Progenitor cell of endocrine pancreas (in vitro differentiated cells): ENCODE results near the gene GSG1L2. TPM values are rescaled to one million over a fixed set of nuclear protein-coding genes. Genes with fewer than 3 reads are reported as not detected.

ENCODE experiments used
- DNase-seq: peaks from one replicate; pipeline ENCODE4 v3.0.0; 2021; ENCODE audit warnings: low spot score; ENCODE audit not compliant: unreplicated experiment
- H3K27ac Mint-ChIP-seq: 2 replicates; pipeline ENCODE4 v1.8.0; 2021; ENCODE audit warnings: mild to moderate bottlenecking, moderate library complexity, mixed read lengths
- H3K27me3 Mint-ChIP-seq: 2 replicates; pipeline ENCODE4 v1.8.0; 2021; ENCODE audit warnings: mixed read lengths
- H3K36me3 Mint-ChIP-seq: 2 replicates; pipeline ENCODE4 v1.8.0; 2022; ENCODE audit warnings: mixed read lengths; ENCODE audit not compliant: insufficient read depth
- H3K4me1 Mint-ChIP-seq: 2 replicates; pipeline ENCODE4 v1.8.0; 2021; ENCODE audit warnings: low read depth, mixed read lengths
- H3K4me3 Mint-ChIP-seq: 2 replicates; pipeline ENCODE4 v1.8.0; 2021; ENCODE audit warnings: low read depth, mild to moderate bottlenecking, moderate library complexity, mixed read lengths
- H3K9me3 Mint-ChIP-seq: 2 replicates; pipeline ENCODE4 v1.8.0; 2021; ENCODE audit warnings: low read depth, mixed read lengths
- total RNA-seq: library from RNA; stranded (reverse); gene quantifications from 2 replicates; pipeline ENCODE4 v1.2.1, GENCODE V29; 2021
- TF ChIP-seq, protein P1 (sequence below): fragments of 200-600 bp; sonication (generic); IDR thresholded peaks from one replicate; pipeline ENCODE4 v1.5.0; 2021; ENCODE audit warnings: antibody characterized with exemption, mild to moderate bottlenecking; ENCODE audit not compliant: unreplicated experiment

The GSG1L2 gene
- total RNA-seq, 1 donor from 2014 or later: not detected

DNA sequence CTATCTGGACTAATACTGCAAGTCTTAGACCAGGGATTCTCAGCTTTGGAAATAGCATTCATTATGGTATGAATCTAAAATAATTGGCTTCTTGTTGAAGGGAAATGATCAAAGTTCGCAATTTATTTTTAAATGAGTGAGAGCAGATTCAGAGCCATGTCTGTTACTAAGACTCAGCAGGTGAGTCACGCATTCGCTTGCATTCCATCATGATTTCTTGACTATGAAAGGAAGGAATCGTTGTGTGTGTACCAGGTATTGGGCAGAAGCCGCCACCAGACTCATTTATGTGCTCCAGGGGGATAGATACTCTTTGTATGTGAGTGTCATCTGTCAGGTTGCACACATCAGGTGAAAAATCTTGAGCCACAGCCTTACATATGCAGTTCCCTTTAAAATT, 10.8 kb downstream of the GSG1L2 start:
- no peak for DNase-seq
- peaks cover 71% of the 10 kb centered on the region for H3K27me3 Mint-ChIP-seq

DNA sequence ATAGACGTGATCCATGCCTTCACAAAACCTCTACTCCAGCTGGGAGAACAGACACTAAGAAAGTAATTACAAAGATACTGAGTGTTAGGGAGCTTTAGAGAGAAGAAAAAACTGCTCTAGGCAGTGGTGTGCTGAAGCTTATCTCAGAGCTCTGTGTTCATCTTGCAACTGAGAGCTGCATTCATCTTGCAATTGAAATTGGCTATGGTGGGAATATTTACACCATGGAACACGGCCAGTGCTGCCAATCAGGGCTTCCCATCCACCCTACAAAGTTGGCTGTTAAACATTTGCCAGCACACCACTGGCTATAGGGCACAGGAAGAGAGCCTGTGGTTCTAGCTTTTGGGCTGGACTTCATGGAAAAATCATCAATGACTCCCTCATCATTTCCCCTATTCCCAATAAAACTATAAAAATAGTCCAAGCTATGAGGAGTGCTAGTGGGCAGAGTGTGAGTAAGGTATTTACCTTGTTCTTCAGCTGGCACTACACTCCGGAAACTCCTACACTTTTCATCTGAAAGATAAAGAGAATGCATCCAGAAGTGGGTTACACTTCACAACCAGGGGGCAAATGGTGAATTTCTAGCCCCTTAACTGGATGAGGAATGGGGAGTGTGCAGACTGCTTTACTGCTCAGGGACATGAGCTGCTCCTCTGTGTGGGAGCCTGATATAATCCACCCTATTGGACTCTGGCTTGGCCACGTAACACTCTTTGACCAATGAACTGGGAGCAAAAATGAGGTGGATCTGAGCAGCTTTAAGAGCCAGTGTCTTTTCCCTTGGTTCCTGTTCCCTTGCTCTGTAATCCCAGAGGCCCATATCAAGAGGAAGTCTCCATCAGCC, 11.6 kb downstream of the GSG1L2 start:
- H3K27ac Mint-ChIP-seq: no peak overlapping the region
- H3K4me3 Mint-ChIP-seq: no peak overlapping the region
- H3K9me3 Mint-ChIP-seq: peaks cover 2% of the 10 kb centered on the region
- H3K27me3 Mint-ChIP-seq: peaks cover 67% of the 10 kb centered on the region
- DNase-seq: no peak
- H3K36me3 Mint-ChIP-seq: no peaks in the 10 kb centered on the region
- TF ChIP-seq, protein P1, sequence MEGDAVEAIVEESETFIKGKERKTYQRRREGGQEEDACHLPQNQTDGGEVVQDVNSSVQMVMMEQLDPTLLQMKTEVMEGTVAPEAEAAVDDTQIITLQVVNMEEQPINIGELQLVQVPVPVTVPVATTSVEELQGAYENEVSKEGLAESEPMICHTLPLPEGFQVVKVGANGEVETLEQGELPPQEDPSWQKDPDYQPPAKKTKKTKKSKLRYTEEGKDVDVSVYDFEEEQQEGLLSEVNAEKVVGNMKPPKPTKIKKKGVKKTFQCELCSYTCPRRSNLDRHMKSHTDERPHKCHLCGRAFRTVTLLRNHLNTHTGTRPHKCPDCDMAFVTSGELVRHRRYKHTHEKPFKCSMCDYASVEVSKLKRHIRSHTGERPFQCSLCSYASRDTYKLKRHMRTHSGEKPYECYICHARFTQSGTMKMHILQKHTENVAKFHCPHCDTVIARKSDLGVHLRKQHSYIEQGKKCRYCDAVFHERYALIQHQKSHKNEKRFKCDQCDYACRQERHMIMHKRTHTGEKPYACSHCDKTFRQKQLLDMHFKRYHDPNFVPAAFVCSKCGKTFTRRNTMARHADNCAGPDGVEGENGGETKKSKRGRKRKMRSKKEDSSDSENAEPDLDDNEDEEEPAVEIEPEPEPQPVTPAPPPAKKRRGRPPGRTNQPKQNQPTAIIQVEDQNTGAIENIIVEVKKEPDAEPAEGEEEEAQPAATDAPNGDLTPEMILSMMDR: no peak
- no peaks in the 10 kb centered on the region for H3K4me1 Mint-ChIP-seq

More for the DNA sequence above, 10.8 kb downstream of the GSG1L2 start:
- TF ChIP-seq, protein P1: no peak
- Mint-ChIP-seq H3K36me3 (no peaks in the 10 kb centered on the region), H3K9me3 (peaks cover 2% of the 10 kb centered on the region), H3K27ac (no peak overlapping the region), H3K4me3 (no peak overlapping the region), H3K4me1 (no peaks in the 10 kb centered on the region)

DNA sequence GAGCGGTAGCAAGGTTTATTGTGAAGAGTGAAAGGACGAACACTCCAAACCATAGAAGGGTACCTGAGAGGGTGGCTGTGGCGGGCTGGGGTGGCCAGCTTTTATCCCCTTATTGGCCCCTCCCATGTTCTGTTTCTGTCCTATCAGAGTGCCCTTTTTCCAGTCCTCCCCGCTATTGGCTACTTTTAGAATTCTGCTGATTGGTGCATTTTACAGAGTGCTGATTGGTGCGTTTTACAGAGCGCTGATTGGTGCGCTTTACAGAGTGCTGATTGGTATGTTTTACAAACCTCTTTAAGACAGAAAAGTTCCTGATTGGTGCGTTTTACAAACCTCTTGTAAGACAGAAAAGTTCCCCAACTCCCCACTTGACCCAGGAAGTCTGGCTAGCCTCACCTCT, 12.5 kb downstream of the GSG1L2 start:
- H3K27me3 Mint-ChIP-seq: peaks cover 64% of the 10 kb centered on the region
- H3K36me3 Mint-ChIP-seq: no peaks in the 10 kb centered on the region
- H3K4me1 Mint-ChIP-seq: no peaks in the 10 kb centered on the region
- H3K4me3 Mint-ChIP-seq: no peak overlapping the region
- H3K9me3 Mint-ChIP-seq: peaks cover 2% of the 10 kb centered on the region
- TF ChIP-seq, protein P1: no peak
- no peak overlapping the region for H3K27ac Mint-ChIP-seq
- no peak for DNase-seq

DNA sequence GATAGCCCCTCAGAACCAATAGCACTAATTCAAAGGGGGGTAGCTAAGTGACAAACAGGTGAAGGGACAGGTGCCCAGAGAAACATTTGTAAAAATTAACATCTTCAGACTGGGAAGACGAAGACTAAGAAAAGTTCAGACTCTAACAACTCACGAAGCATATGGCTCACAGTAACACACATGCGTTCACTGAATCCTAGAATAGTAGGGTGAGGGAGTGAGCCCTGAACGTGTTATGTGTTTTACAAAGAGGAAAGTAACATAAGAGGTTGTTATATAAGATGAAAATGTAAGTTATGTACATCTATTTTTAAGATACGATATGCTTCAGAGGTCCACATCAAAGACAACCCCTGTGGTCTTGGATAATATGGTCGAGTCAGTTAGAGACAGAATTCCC, 15.2 kb downstream of the GSG1L2 start:
- no peak overlapping the region for H3K27ac Mint-ChIP-seq
- H3K9me3 Mint-ChIP-seq: peaks cover 2% of the 10 kb centered on the region
- no peak for DNase-seq
- peaks cover 47% of the 10 kb centered on the region for H3K27me3 Mint-ChIP-seq
- no peaks in the 10 kb centered on the region for H3K4me1 Mint-ChIP-seq
- TF ChIP-seq, protein P1: no peak
- H3K36me3 Mint-ChIP-seq: no peaks in the 10 kb centered on the region
- no peak overlapping the region for H3K4me3 Mint-ChIP-seq

DNA sequence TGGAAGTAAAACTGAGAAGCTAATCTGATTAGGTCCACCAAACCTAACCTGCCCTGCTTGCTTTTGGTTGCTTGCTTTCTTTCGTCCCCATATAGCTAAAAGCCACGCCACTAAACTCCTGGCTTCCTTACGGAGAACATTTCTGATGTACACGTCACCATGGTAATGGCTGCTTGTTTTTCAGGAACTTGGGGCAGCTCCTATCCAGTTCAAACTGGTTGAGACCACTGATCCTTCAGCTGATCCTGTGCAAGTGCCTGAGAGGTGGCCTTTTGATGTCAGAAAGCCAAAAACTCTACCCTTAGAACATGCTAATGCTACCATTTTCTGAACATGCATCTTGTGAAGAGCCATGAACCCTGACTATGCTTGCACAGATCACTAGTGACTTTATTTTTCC, 16.1 kb downstream of the GSG1L2 start:
- Mint-ChIP-seq H3K4me3 (no peak overlapping the region), H3K9me3 (peaks cover 2% of the 10 kb centered on the region), H3K4me1 (no peaks in the 10 kb centered on the region), H3K27me3 (peaks cover 38% of the 10 kb centered on the region), H3K36me3 (no peaks in the 10 kb centered on the region), H3K27ac (no peak overlapping the region)
- DNase-seq: no peak
- TF ChIP-seq, protein P1: no peak
